Endothelial cell of umbilical vein (primary cell): ENCODE results near the gene TRIM23. TPM values are rescaled to one million over a fixed set of nuclear protein-coding genes. Genes with fewer than 3 reads are reported as not detected.

ENCODE experiments used
- BruUV-seq: library from RNA; stranded (reverse); fragments of 400-500 nt; replicated peaks from 2 replicates; lab custom pipeline; 2021; lab: Mats Ljungman, UMichigan
- CTCF ChIA-PET: fragments of 300-600, 350-600 bp; sonication (Branson Sonifier 250); formaldehyde crosslinking; loops from one replicate; lab custom pipeline; 2021; ENCODE audit warnings: antibody characterized with exemption, inconsistent platforms; lab: Charles Lee
- POLR2A ChIA-PET: fragments of 300-600, 350-600 bp; sonication (Branson Sonifier 250); formaldehyde crosslinking; loops from one replicate; lab custom pipeline; 2021; ENCODE audit warnings: antibody characterized with exemption, inconsistent platforms; lab: Charles Lee
- DNase-seq: peaks from one replicate; pipeline ENCODE4 v3.0.0-alpha.2; 2011; ENCODE audit warnings: low read depth, low spot score
- FAIRE-seq: peaks from 2 replicates; lab custom pipeline; 2011; peaks lifted over from hg19 to GRCh38; lab: Jason Lieb, UNC
- H2AFZ ChIP-seq: 2 replicates; pipeline ENCODE4 v1.6.0; 2012; ENCODE audit warnings: low read depth, low read length, control low read depth, inconsistent platforms
- H3K27ac ChIP-seq: 2 replicates; pipeline ENCODE4 v1.5.1; 2011; ENCODE audit warnings: low read depth, mild to moderate bottlenecking, control low read depth, low read length, moderate library complexity; ENCODE audit not compliant: insufficient read depth
- H3K27me3 ChIP-seq, 2 experiments: 2 replicates each; pipeline versions ENCODE4 v1.6.0 to v1.6.1; 2011; ENCODE audit warnings: low read length in 2 of 2, mixed read lengths in 1 of 2; ENCODE audit not compliant: control insufficient read depth in 2 of 2, insufficient read depth in 2 of 2
- H3K36me3 ChIP-seq, 2 experiments: 2 replicates in 1 of 2; 3 replicates in 1 of 2; pipeline ENCODE4 v1.5.1; 2011; ENCODE audit warnings: low read length in 2 of 2, mild to moderate bottlenecking in 1 of 2, moderate library complexity in 1 of 2; ENCODE audit not compliant: control insufficient read depth in 2 of 2, insufficient read depth in 2 of 2; ENCODE audit errors: extremely low read depth in 1 of 2
- H3K4me1 ChIP-seq: 3 replicates; pipeline ENCODE4 v1.5.1; 2011; ENCODE audit warnings: mild to moderate bottlenecking, low read length; ENCODE audit not compliant: control insufficient read depth, insufficient read depth; ENCODE audit errors: extremely low read depth
- H3K4me2 ChIP-seq: 2 replicates; pipeline ENCODE4 v1.6.1; 2011; ENCODE audit warnings: low read length, control low read depth, mixed read lengths; ENCODE audit not compliant: insufficient read depth
- H3K4me3 ChIP-seq, 3 experiments: fragments of 200-600 bp in 1 of 3; sonication (generic), shearing (Covaris generic) in 1 of 3; replicated peaks in 1 of 3; 2 replicates each; pipeline ENCODE4 v1.5.1; 2011 to 2016; ENCODE audit warnings: control low read depth in 3 of 3, low read length in 3 of 3, mild to moderate bottlenecking in 2 of 3, inconsistent platforms in 1 of 3, low read depth in 1 of 3, moderate library complexity in 1 of 3; ENCODE audit not compliant: insufficient read depth in 1 of 3
- H3K79me2 ChIP-seq: 2 replicates; pipeline ENCODE4 v1.6.0; 2012; ENCODE audit warnings: low read length, inconsistent platforms; ENCODE audit not compliant: control insufficient read depth, insufficient read depth
- H3K9ac ChIP-seq: replicated peaks from 2 replicates; pipeline ENCODE3; 2011; ENCODE audit warnings: low read length, control low read depth; ENCODE audit not compliant: insufficient read depth; ENCODE audit errors: extremely low read depth
- H3K9me1 ChIP-seq: replicated peaks from 3 replicates; pipeline ENCODE4 v1.6.0; 2011; ENCODE audit warnings: mild to moderate bottlenecking, low read length; ENCODE audit not compliant: control insufficient read depth, insufficient read depth; ENCODE audit errors: extremely low read depth
- H3K9me3 ChIP-seq: replicated peaks from 2 replicates; pipeline ENCODE4 v1.5.1; 2012; ENCODE audit warnings: low read length, inconsistent platforms; ENCODE audit not compliant: control insufficient read depth, insufficient read depth
- H4K20me1 ChIP-seq: replicated peaks from 2 replicates; pipeline ENCODE3; 2011; ENCODE audit warnings: mild to moderate bottlenecking, low read length; ENCODE audit not compliant: control insufficient read depth, insufficient read depth; ENCODE audit errors: extremely low read depth
- EZH2 ChIP-seq: IDR thresholded peaks from 2 replicates; pipeline ENCODE4 v1.6.1; 2012; ENCODE audit warnings: borderline replicate concordance, low read depth, mild to moderate bottlenecking, moderate library complexity, low read length, inconsistent platforms; ENCODE audit not compliant: severe bottlenecking
- FOS ChIP-seq: IDR thresholded peaks from 2 replicates; pipeline ENCODE4 v1.6.1; 2011; ENCODE audit warnings: mild to moderate bottlenecking, low read length, moderate library complexity, borderline replicate concordance; ENCODE audit not compliant: insufficient read depth
- GATA2 ChIP-seq: IDR thresholded peaks from 2 replicates; pipeline ENCODE4 v1.7.0; 2011; ENCODE audit warnings: low read depth, mild to moderate bottlenecking, moderate library complexity, mixed read lengths, low read length; ENCODE audit not compliant: insufficient read length, insufficient read depth
- JUN ChIP-seq: IDR thresholded peaks from 2 replicates; pipeline ENCODE4 v1.6.1; 2011; ENCODE audit warnings: borderline replicate concordance, low read depth; ENCODE audit not compliant: insufficient read length, insufficient read depth
- MAX ChIP-seq: IDR thresholded peaks from 2 replicates; pipeline ENCODE4 v1.6.1; 2011; ENCODE audit not compliant: insufficient read depth, insufficient read length
- MYC ChIP-seq: IDR thresholded peaks from one replicate; pipeline ENCODE4 v1.6.1; 2011; ENCODE audit warnings: mild to moderate bottlenecking, low read depth, low read length
- POLR2A ChIP-seq: IDR thresholded peaks from 2 replicates; pipeline ENCODE4 v1.6.1; 2012; ENCODE audit warnings: low read depth, mild to moderate bottlenecking, control low read depth, low read length
- POLR2AphosphoS5 ChIP-seq: IDR thresholded peaks from 2 replicates; pipeline ENCODE4 v1.6.1; 2012; ENCODE audit warnings: low read depth, mild to moderate bottlenecking, control low read depth, low read length, moderate library complexity; ENCODE audit not compliant: insufficient read depth
- dilution Hi-C: fragments of 300-500 bp; cut with MboI; formaldehyde crosslinking; loops from one replicate; pipeline ENCODE4 v1.15.0; 2019; ENCODE audit warnings: low sequenced_read_pairs; ENCODE audit not compliant: extremely low pct_ligation_motif_present
- intact Hi-C: fragments of 100-400 bp; cut with micrococcal nuclease; formaldehyde crosslinking; loops from one replicate; pipeline ENCODE4 v1.10.0; 2022
- polyA plus RNA-seq, 4 experiments: library from polyadenylated mRNA; depleted of rRNA in 3 of 4; stranded (reverse) in 3 of 4; unstranded in 1 of 4; fragments of >200 nt; gene quantifications; 2 replicates each; pipeline versions ENCODE4 v1.2.1 to v1.2.3, GENCODE V29; 2011 to 2012; ENCODE audit warnings: missing spikeins in 1 of 4
- total RNA-seq: library from RNA; stranded (reverse); gene quantifications from 2 replicates; pipeline ENCODE4 v1.2.3, GENCODE V29; 2021
- TF ChIP-seq, protein P1 (sequence below), 2 donors: IDR thresholded peaks; 1 replicate in 1 of 2; 2 replicates in 1 of 2; pipeline ENCODE4 v1.5.1; 2011; ENCODE audit warnings: low read length in 2 of 2, mild to moderate bottlenecking in 2 of 2, moderate library complexity in 2 of 2, control low read depth in 1 of 2, inconsistent platforms in 1 of 2, low read depth in 1 of 2; ENCODE audit not compliant: insufficient read depth in 1 of 2; ENCODE audit errors: extremely low read depth in 1 of 2

Gene TRIM23
- total and polyA plus RNA-seq, 2 donors (not counting 3 experiments of a cell fraction or from before 2014, with no cell fraction given), result 2.2 to 10.6 TPM

- no peak overlapping the region for H3K9ac ChIP-seq
- dilution Hi-C loops (no loop called here), intact Hi-C loops (no loop called here)
- H3K9me3 ChIP-seq, result no peaks in the 10 kb centered on the region
- H3K79me2 ChIP-seq, result peaks cover 18% of the 10 kb centered on the region
- H3K4me2 ChIP-seq, result no peak overlapping the region
- H3K27me3 ChIP-seq, result no peaks in the 10 kb centered on the region
- H3K9me1 ChIP-seq, result no peaks in the 10 kb centered on the region
- H3K36me3 ChIP-seq, result peaks cover 2 to 6% of the 10 kb centered on the region in 2 experiments
- no peaks in the 10 kb centered on the region for H3K4me1 ChIP-seq
- no peak overlapping the region for H2AFZ ChIP-seq
- no peak for TF ChIP-seq POLR2A
- no peak for TF ChIP-seq POLR2AphosphoS5
- TF ChIP-seq EZH2, result no peak
- TF ChIP-seq GATA2, result no peak
- TF ChIP-seq JUN, result no peak
- TF ChIP-seq, protein P1, sequence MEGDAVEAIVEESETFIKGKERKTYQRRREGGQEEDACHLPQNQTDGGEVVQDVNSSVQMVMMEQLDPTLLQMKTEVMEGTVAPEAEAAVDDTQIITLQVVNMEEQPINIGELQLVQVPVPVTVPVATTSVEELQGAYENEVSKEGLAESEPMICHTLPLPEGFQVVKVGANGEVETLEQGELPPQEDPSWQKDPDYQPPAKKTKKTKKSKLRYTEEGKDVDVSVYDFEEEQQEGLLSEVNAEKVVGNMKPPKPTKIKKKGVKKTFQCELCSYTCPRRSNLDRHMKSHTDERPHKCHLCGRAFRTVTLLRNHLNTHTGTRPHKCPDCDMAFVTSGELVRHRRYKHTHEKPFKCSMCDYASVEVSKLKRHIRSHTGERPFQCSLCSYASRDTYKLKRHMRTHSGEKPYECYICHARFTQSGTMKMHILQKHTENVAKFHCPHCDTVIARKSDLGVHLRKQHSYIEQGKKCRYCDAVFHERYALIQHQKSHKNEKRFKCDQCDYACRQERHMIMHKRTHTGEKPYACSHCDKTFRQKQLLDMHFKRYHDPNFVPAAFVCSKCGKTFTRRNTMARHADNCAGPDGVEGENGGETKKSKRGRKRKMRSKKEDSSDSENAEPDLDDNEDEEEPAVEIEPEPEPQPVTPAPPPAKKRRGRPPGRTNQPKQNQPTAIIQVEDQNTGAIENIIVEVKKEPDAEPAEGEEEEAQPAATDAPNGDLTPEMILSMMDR (IDR thresholded peaks at IDR 0.05; ENCODE audit: extremely low read depth in 1 of 2, insufficient read depth in 1 of 2, low read depth in 1 of 2, low read length in 2 of 2), result no peak
- no peak for TF ChIP-seq MAX
- TF ChIP-seq MYC, result no peak
- no peak for TF ChIP-seq FOS
- H3K27ac ChIP-seq, result no peak overlapping the region
- no TSS peak for BruUV-seq
- FAIRE-seq (peak; percentile 40), DNase-seq (no peak)
- no peaks in the 10 kb centered on the region for H4K20me1 ChIP-seq
- H3K4me3 ChIP-seq, result no peak overlapping the region
- CTCF ChIA-PET, result no interaction called here
- POLR2A ChIA-PET, result no interaction called here
Observed at GRCh38 chr5:65570598-65571226, 53.4 kb downstream of the TRIM23 start.
